GM21381 (cell line): ENCODE data around the gene DCAKD.

Experiments
- ATAC-seq: cut with Tn5 transposase; IDR thresholded peaks from one replicate; pipeline ENCODE4 v1.9.1; 2021; ENCODE audit warnings: mild to moderate bottlenecking, moderate library complexity; ENCODE audit not compliant: unreplicated experiment

Gene DCAKD

GRCh38 chr17:45031231-45032173 is 19.9 kb downstream of the DCAKD start:
- no peak for ATAC-seq

- ATAC-seq = no peak
Measured at GRCh38 chr17:45030733-45031132, 20.7 kb downstream of the DCAKD start.

- no peak for ATAC-seq
Measured at GRCh38 chr17:45029758-45030423, 21.5 kb downstream of the DCAKD start.

DNA sequence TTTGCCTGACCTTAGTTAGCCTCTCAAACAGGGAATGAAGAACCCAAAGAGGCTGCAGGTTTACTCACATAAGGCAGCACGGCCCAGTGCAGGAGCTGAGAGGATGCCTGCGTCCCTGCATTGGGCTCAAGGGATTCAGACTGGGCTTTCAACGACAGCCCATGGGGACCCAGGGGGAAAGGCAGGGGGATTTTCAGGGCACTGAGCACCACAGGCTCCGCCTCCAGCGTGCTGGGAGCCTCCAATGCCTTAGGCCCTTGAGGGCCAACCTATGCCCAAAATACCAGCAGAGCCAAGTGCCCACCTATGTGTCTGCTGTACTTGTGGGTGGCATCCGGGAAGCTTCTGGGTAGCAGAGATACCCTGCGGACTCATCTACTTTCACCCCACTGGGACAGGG is 22.3 kb downstream of the DCAKD start:
- no peak for ATAC-seq

DNA sequence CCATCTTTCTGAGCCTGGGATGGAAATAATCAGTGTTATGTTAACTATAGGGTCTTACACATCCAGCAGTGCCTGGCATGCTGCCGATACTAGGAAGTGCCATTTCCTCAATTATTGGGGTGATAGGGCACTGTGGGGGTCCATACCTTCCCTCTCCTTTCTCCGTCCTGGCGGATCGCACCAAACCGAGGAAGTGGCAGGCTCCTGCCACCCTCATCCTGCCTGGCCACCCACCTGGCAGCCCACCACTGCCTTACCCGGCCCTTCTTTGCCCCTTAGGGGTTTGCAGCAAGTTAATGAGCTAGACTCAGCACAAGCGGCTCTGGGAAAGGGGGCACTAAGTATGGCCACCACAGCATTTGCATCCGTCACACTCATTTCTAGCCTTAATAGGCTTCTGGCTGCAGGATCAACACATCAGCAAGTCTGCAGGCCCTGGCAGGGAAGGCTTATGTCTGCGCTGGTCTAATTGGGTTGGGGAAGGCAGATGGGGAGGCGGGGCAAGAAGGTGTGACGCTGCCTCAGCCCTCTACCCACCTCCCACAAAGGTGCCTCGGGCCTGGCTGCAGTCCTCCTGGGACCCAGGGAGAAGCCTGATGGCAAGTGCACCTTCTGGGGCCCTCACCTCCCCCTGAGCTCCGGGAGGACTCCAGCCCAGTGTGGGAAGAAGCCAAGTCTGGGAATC is 28.6 kb downstream of the DCAKD start:
- ATAC-seq = no peak

DNA sequence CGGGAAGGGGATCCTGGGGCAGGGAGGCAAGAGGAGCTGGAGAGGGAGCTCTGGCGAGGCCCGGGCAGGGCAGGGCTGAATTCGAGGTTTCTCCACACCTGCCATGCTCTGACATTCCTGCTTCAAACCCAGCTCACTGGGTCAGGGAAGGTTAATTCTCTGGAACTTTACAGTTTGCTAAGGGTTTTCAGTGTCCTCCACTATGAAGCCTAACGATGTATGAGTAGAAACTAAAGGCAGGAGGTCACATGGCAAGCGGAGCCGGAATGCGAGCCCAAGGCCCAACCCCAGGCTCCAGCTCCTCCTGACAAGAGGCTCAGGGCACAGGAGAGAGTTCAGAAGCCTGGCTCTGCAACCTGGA is 29.2 kb downstream of the DCAKD start:
- no peak for ATAC-seq

GRCh38 chr17:45021607-45022287 is 29.7 kb downstream of the DCAKD start:
- no peak for ATAC-seq

DNA sequence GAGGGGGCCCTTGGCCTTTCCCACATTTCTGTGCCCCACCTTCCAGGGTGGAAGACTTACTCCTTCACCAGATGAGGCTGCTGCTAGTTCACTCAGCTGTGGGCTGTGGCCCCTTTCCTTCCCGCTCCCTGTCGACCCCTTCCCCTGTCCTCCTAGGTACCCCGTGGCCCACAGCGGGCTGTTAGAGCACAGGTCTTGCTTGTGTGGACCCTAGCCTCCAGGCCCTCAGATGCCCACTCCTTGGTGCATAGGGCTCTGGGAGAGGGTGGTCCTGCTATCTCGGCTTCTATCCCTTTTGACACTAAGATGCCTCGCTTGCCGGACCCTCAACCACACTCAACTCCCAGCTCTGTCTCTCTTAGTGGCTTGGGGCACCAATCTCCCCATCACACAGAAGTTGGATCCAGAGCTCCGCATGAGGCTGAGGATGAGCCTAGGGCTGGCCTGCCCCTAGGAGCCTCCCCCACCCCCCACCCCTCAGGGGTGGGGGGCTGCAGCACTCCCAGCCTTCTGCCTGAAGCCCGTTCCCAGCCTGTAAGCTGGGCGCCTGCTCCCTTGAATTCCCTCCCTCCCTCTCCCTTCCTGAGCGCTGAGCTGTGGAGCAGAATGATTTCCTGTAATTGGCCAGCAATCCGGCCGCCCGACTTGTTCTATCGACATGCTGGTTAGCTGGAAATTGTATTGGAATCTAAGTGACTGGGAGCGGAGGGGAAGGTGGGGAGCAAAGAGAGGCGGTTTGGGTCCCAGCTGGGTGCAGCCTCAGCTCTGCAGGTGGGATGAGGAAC is 30.9 kb downstream of the DCAKD start:
- no peak for ATAC-seq

DNA sequence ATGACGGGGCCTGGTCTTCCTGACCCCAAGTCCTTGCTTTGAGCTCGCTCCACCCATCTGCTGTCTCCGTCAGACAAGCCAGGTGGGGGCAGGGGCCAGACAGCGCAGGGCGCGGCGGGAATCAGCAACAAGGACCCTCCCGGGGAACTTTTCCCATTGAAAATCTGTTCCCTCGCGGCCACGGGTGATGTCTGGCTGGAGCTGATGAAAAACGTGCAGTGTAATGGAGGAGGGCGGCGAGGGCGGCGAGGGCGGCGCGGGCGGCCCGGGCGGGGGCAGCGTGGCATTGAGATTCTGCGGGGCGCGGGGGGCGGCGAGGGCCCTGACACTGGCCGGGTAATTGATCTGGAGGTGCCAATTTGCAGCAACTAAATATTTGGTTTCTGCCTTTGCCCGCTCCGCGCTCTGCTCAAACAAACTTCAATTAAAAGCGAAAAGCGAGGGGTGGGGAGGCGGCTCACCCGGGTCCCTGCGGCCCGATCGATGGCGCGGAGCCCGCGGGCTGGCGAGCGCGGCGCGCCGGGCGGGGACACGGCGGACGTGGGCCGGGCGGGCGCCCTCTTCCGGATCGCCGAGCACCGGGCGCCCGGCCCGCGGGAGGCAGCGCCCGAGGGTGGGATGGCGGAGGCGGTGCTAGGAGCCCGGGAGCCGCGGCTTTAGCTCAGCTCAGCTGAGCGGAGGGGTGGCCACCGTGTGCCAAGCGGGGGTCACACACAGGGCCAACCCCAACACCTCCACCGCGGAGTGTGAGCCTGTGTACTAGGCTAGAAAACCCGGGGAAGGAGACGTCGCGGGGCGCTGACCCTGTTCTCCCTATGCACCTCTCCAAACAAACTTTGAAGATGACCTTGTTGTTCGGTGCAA is 32.4 kb downstream of the DCAKD start:
- peak; percentile 49 for ATAC-seq

GRCh38 chr17:45018514-45018847 is 33.0 kb downstream of the DCAKD start:
- ATAC-seq = no peak

DNA sequence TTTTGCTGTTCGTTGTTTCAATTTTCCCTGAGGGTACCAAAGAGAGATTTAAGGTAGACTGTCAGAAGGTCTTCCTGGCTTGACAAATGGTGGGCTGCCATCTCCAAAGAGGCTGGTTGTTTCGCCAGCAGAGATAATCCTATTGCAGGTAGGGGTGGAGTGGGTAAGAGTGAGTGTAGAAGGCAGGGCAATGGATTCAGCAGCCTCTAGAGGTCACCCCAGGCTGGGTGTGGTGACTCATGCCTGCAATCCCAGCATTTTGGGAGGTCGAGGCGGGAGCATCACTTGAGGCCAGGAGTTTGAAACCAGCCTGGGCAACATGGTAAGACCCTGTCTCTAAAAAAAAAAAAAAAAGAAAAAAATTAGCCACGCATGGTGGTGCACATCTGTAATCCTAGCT is 34.6 kb downstream of the DCAKD start:
- no peak for ATAC-seq

- ATAC-seq = no peak
Measured at GRCh38 chr17:45016237-45016636, 35.2 kb downstream of the DCAKD start.

DNA sequence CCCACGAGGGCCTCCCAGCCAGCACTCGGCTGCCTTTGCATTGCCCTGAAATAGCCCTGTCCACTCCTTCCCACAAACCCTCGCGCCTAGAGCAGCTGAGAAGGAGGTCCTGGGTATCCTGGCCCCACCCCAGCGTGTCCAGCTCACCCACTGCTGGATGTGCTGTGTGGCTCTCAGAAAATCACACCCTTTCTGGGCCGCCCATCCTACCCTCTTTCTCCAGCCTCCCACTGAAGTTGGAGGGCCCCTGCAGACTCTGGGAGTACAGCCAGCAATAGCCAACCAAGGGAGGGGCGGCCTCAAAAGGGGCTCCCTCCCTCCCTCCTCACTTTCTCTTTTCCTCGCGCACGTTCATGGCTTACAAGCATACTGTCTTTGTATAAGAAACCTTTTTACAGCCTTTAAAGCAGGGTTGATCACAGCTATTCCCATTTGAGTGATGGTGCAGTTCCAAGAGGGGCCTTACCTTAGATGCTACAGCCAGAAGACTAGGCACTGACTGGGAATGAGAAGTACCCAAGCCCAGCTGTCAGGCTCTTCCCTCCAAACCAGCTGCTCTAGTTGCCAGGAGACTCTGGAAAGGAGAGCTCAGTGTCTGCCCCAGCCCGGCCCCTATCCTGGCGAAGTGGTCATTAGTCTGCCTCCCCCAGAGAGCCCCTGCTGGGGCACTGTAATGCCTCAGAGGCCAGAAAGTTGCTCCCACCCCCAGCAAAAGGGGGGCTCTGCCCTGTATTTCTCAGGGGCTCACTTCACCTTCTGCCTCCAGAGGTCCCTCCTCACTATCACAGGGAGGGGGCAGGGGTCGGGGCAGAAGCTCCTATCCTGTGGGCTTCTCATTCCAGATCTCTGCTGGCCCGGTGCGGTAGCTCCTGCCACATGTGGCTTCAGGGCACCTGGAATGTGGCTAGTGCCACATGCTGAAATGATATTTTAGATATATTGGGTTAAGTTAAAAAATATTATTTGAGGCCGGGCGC is 38.1 kb downstream of the DCAKD start:
- ATAC-seq = no peak

GRCh38 chr17:45011767-45012166 is 39.7 kb downstream of the DCAKD start:
- no peak for ATAC-seq

GRCh38 chr17:45009676-45010467 is 41.6 kb downstream of the DCAKD start:
- ATAC-seq = no peak

GRCh38 chr17:45008216-45008615 is 43.2 kb downstream of the DCAKD start:
- no peak for ATAC-seq

- no peak for ATAC-seq
Measured at GRCh38 chr17:45006927-45007461, 44.4 kb downstream of the DCAKD start.
